CD4-positive, alpha-beta T cell (primary cell): ENCODE data around the gene HIVEP1. TPM values are rescaled to one million over a fixed set of nuclear protein-coding genes. Genes with fewer than 3 reads are reported as not detected.

Source experiments
- ATAC-seq: fragments of 200-7000 bp; cut with Tn5 transposase; one replicate; pipeline ENCODE4 v1.10.0; 2022; ENCODE audit warnings: mild to moderate bottlenecking; ENCODE audit not compliant: poor library complexity
- CTCF ChIA-PET: fragments of 350-600 bp; sonication (Branson Sonifier 250); formaldehyde crosslinking; loops from one replicate; lab custom pipeline; 2021; ENCODE audit warnings: antibody characterized with exemption, inconsistent platforms; lab: Charles Lee
- POLR2A ChIA-PET: fragments of 350-600 bp; sonication (Branson Sonifier 250); formaldehyde crosslinking; loops from one replicate; lab custom pipeline; 2021; ENCODE audit warnings: antibody characterized with exemption, inconsistent platforms; lab: Charles Lee
- DNase-seq, 14 experiments: peaks; one replicate each; pipeline ENCODE4 v3.0.0-alpha.2; 2013 to 2020; ENCODE audit warnings: mixed read lengths in 2 of 14
- H3K27ac ChIP-seq, 2 donors: one replicate each; pipeline versions ENCODE4 v1.5.1 to v1.7.0; 2013; ENCODE audit warnings: low read length in 2 of 2, low read depth in 1 of 2, mild to moderate bottlenecking in 1 of 2
- H3K27me3 ChIP-seq, 2 experiments: 1 replicate in 1 of 2; 2 replicates in 1 of 2; pipeline versions ENCODE4 v1.6.1 to v1.7.0; 2013; ENCODE audit warnings: low read length in 2 of 2, control low read depth in 1 of 2, mild to moderate bottlenecking in 1 of 2, moderate library complexity in 1 of 2; ENCODE audit not compliant: insufficient read depth in 2 of 2, control insufficient read depth in 1 of 2
- H3K36me3 ChIP-seq: one replicate; pipeline ENCODE4 v1.6.1; 2013; ENCODE audit warnings: low read length, control low read depth; ENCODE audit not compliant: insufficient read depth
- H3K4me1 ChIP-seq: one replicate; pipeline ENCODE4 v1.6.1; 2013; ENCODE audit warnings: low read length, control low read depth; ENCODE audit not compliant: insufficient read depth
- H3K4me3 ChIP-seq: one replicate; pipeline ENCODE4 v1.5.1; 2013; ENCODE audit warnings: mild to moderate bottlenecking, low read length, moderate library complexity
- H3K9me3 ChIP-seq, 2 experiments: 1 replicate in 1 of 2; 2 replicates in 1 of 2; pipeline versions ENCODE4 v1.6.1 to v1.7.0; 2013; ENCODE audit warnings: low read length in 2 of 2, mild to moderate bottlenecking in 2 of 2, control low read depth in 1 of 2, moderate library complexity in 1 of 2; ENCODE audit not compliant: control insufficient read depth in 1 of 2, insufficient read depth in 1 of 2
- H3K27ac Mint-ChIP-seq: one replicate; pipeline ENCODE4 v1.8.0; 2020; ENCODE audit warnings: mixed read lengths
- H3K27me3 Mint-ChIP-seq: one replicate; pipeline ENCODE4 v1.8.0; 2021; ENCODE audit warnings: mixed read lengths
- H3K36me3 Mint-ChIP-seq: one replicate; pipeline ENCODE4 v1.8.0; 2021; ENCODE audit warnings: low read depth, mixed read lengths
- H3K4me1 Mint-ChIP-seq: one replicate; pipeline ENCODE4 v1.8.0; 2021; ENCODE audit warnings: low read depth, mixed read lengths
- H3K4me3 Mint-ChIP-seq: one replicate; pipeline ENCODE4 v1.8.0; 2020; ENCODE audit warnings: mild to moderate bottlenecking, mixed read lengths
- H3K9me3 Mint-ChIP-seq: one replicate; pipeline ENCODE4 v1.8.0; 2020; ENCODE audit warnings: mixed read lengths
- intact Hi-C, 2 experiments: fragments of 100-400 bp; cut with DNase I in 1 of 2; cut with micrococcal nuclease in 1 of 2; formaldehyde crosslinking; loops; one replicate each; pipeline versions ENCODE4 v1.15.1 to v1.9.0; 2023 to 2025; cut with DNase I, micrococcal nuclease
- total RNA-seq, 174 experiments: library from RNA in 2 of 174; stranded (reverse) in 2 of 174; gene quantifications; one replicate each; pipeline ENCODE4 v1.2.3 and lab custom pipeline; 2021 to 2026
- TF ChIP-seq, protein P1 (sequence below): fragments of 200-600 bp; IDR thresholded peaks from one replicate; pipeline ENCODE4 v1.8.0; 2022; ENCODE audit warnings: antibody characterized with exemption, mild to moderate bottlenecking

Gene HIVEP1
- total RNA-seq, 2 experiments from 2014 or later = 76.3 to 78.8 TPM

DNA sequence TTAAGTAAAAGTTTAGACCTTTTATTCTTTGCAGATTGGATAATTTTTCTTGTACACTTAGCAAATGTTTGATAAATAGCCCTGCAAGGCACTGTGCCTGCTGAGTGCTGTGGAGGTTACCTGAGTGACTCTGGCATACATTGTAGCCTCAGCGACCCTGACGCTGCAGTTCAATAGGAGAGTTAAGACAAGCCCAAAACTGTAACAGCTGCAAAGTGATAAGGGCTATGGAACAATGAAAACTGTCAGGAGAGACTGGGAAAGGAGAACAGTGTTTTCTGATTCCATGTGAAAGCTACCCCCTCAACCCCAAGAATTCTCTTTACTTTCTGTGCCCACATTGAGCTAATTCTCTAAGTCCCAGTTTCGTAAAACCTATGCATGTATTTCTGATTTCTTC lies 22.2 kb downstream of the HIVEP1 start:
- Mint-ChIP-seq H3K4me1 (peaks cover 83% of the 10 kb centered on the region), H3K36me3 (peaks cover 35% of the 10 kb centered on the region), H3K27me3 (no peaks in the 10 kb centered on the region), H3K27ac (no peak overlapping the region), H3K4me3 (no peak overlapping the region), H3K9me3 (peaks cover 10% of the 10 kb centered on the region)
- Histone ChIP-seq H3K4me1 (peaks cover 16% of the 10 kb centered on the region), H3K27me3 (no peaks in the 10 kb centered on the region), H3K27ac (no peak overlapping the region), H3K36me3 (no peaks in the 10 kb centered on the region), H3K9me3 (peaks cover 0 to 17% of the 10 kb centered on the region in 2 experiments), H3K4me3 (no peak overlapping the region)
- DNase-seq = no peak
- intact Hi-C loops = no loop called here
- ChIA-PET POLR2A (interaction anchor here (1.0 to 1.3 kb wide), 2 partner anchors 21 to 200 kb away, joined by 3 to 4 read pairs; no protein-coding TSS in a partner anchor), CTCF (interaction anchor here (1.1 kb wide), 1 partner anchor 19 kb away, joined by 3 read pairs; no protein-coding TSS in a partner anchor)
- ATAC-seq = no peak
- TF ChIP-seq, protein P1, sequence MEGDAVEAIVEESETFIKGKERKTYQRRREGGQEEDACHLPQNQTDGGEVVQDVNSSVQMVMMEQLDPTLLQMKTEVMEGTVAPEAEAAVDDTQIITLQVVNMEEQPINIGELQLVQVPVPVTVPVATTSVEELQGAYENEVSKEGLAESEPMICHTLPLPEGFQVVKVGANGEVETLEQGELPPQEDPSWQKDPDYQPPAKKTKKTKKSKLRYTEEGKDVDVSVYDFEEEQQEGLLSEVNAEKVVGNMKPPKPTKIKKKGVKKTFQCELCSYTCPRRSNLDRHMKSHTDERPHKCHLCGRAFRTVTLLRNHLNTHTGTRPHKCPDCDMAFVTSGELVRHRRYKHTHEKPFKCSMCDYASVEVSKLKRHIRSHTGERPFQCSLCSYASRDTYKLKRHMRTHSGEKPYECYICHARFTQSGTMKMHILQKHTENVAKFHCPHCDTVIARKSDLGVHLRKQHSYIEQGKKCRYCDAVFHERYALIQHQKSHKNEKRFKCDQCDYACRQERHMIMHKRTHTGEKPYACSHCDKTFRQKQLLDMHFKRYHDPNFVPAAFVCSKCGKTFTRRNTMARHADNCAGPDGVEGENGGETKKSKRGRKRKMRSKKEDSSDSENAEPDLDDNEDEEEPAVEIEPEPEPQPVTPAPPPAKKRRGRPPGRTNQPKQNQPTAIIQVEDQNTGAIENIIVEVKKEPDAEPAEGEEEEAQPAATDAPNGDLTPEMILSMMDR = no peak

DNA sequence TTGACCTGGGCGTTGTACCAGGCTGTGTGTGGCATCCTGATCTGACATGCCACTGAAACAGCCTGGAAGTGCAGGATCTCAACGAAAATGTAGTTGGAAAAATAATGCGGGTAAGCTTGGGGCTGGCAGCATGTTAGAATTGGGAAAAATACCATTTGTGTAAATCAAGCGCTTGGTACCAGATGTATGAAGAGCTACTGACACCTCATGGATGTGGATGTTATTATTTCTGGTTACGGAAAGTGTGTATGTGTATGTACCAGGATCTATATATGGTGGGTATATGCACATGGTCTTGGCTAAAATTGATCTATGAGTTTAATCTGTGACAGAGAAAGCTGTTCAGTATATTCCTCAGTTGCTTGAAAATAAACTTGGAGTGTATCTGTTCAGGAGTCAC lies 22.7 kb downstream of the HIVEP1 start:
- Mint-ChIP-seq H3K9me3 (peaks cover 9% of the 10 kb centered on the region), H3K27me3 (no peaks in the 10 kb centered on the region), H3K36me3 (peaks cover 30% of the 10 kb centered on the region), H3K4me1 (peaks cover 85% of the 10 kb centered on the region), H3K27ac (no peak overlapping the region), H3K4me3 (no peak overlapping the region)
- H3K27me3 ChIP-seq = no peaks in the 10 kb centered on the region
- H3K27ac ChIP-seq = no peak overlapping the region
- peaks cover 19% of the 10 kb centered on the region for H3K4me1 ChIP-seq
- ATAC-seq (no peak), DNase-seq (no peak)
- intact Hi-C loops = no loop called here
- ChIA-PET CTCF (interaction anchor here (1.1 kb wide), 1 partner anchor 20 kb away, joined by 3 read pairs; no protein-coding TSS in a partner anchor), POLR2A (interaction anchor here (1.0 to 1.3 kb wide), 2 partner anchors 22 to 199 kb away, joined by 3 to 4 read pairs; no protein-coding TSS in a partner anchor)
- H3K36me3 ChIP-seq = no peaks in the 10 kb centered on the region
- TF ChIP-seq, protein P1 = no peak
- H3K9me3 ChIP-seq = peaks cover 0 to 12% of the 10 kb centered on the region in 2 experiments
- no peak overlapping the region for H3K4me3 ChIP-seq

DNA sequence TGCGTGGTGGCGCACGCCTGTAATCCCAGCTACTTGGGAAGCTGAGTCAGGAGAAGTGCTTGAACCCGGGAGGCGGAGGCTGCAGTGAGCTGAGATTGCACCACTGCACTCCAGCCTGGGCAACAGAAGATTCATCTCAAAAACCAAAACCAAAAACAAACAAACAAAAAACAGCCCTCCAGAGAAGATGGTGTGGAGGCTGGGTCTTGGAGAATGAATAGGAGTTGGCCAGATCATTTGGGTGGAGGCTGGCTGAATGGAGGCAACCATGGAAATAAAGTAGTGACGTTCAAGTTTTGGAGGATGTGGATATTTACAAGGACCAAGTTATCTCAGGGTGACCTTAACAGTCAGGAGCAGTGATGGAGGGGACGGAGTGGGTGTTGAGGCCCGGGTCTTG lies 24.7 kb downstream of the HIVEP1 start:
- peaks cover 15% of the 10 kb centered on the region for H3K4me1 ChIP-seq
- peaks cover 16% of the 10 kb centered on the region for H3K36me3 Mint-ChIP-seq
- ChIA-PET POLR2A (no interaction called here), CTCF (no interaction called here)
- no peak for DNase-seq
- H3K4me1 Mint-ChIP-seq = peaks cover 78% of the 10 kb centered on the region
- H3K27ac ChIP-seq = no peak overlapping the region
- no peak for ATAC-seq
- no peaks in the 10 kb centered on the region for H3K27me3 Mint-ChIP-seq
- H3K4me3 ChIP-seq = no peak overlapping the region
- TF ChIP-seq, protein P1 = no peak
- peak overlapping the region; percentile 2 for H3K27ac Mint-ChIP-seq
- no peaks in the 10 kb centered on the region for H3K9me3 Mint-ChIP-seq
- no peak overlapping the region for H3K4me3 Mint-ChIP-seq
- intact Hi-C loops = no loop called here
- H3K9me3 ChIP-seq = no peaks in the 10 kb centered on the region
- H3K36me3 ChIP-seq = no peaks in the 10 kb centered on the region
- H3K27me3 ChIP-seq = no peaks in the 10 kb centered on the region
